HUES48 (cell line): ENCODE results near the gene FRMD8.

Experiments used
- H3K27ac ChIP-seq: one replicate; pipeline ENCODE4 v1.7.0; 2013; ENCODE audit warnings: low read depth, low read length, inconsistent platforms
- H3K27me3 ChIP-seq: 2 replicates; pipeline ENCODE4 v1.6.1; 2013; ENCODE audit warnings: mild to moderate bottlenecking, low read length; ENCODE audit not compliant: control insufficient read depth, insufficient read depth
- H3K36me3 ChIP-seq: 2 replicates; pipeline ENCODE4 v1.6.1; 2013; ENCODE audit warnings: low read length; ENCODE audit not compliant: control insufficient read depth, insufficient read depth
- H3K4me1 ChIP-seq: 2 replicates; pipeline ENCODE4 v1.6.1; 2013; ENCODE audit warnings: mild to moderate bottlenecking, low read length; ENCODE audit not compliant: control insufficient read depth, insufficient read depth
- H3K4me3 ChIP-seq: 2 replicates; pipeline ENCODE4 v1.5.1; 2013; ENCODE audit warnings: mild to moderate bottlenecking, low read depth, low read length
- H3K9ac ChIP-seq: 2 replicates; pipeline ENCODE4 v1.6.1; 2013; ENCODE audit warnings: mild to moderate bottlenecking, low read depth, low read length, moderate library complexity
- H3K9me3 ChIP-seq: 2 replicates; pipeline ENCODE4 v1.6.1; 2013; ENCODE audit warnings: low read length; ENCODE audit not compliant: control insufficient read depth, insufficient read depth

Gene FRMD8

DNA sequence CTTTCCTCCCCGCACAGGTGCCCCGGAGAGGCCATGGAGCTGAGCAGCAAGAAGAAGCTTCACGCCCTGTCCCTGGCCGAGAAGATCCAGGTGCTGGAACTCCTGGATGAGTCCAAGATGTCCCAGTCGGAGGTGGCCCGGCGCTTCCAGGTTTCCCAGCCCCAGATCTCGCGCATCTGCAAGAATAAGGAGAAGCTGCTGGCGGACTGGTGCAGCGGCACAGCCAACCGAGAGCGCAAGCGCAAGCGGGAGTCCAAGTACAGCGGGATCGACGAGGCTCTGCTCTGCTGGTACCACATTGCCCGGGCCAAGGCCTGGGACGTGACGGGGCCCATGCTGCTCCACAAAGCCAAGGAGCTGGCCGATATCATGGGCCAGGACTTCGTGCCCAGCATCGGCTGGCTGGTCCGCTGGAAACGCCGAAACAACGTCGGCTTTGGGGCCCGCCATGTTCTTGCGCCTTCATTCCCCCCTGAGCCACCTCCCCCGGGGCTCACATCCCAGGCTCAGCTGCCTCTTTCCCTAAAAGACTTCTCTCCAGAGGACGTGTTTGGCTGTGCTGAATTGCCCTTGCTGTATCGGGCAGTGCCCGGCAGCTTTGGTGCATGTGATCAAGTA lies 30.6 kb upstream of the FRMD8 start:
- Histone ChIP-seq H3K4me3 (peak overlapping the region; percentile 56), H3K4me1 (peaks cover 10% of the 10 kb centered on the region; the same call in 1 of the 2 replicates), H3K9me3 (no peaks in the 10 kb centered on the region), H3K27me3 (peaks cover 25% of the 10 kb centered on the region), H3K36me3 (peaks cover 20% of the 10 kb centered on the region), H3K9ac (no peak overlapping the region), H3K27ac (no peak overlapping the region)

- Histone ChIP-seq H3K4me3 (no peak overlapping the region), H3K36me3 (peaks cover 14% of the 10 kb centered on the region), H3K9me3 (no peaks in the 10 kb centered on the region), H3K27ac (no peak overlapping the region), H3K27me3 (peaks cover 25% of the 10 kb centered on the region), H3K4me1 (peaks cover 10% of the 10 kb centered on the region; the same call in 1 of the 2 replicates), H3K9ac (no peak overlapping the region)
These were observed 30.0 kb upstream of the FRMD8 start for GRCh38 chr11:65356394-65356972.

- H3K9ac ChIP-seq: no peak overlapping the region
These were observed 28.5 kb upstream of the FRMD8 start for GRCh38 chr11:65357856-65358356.

DNA sequence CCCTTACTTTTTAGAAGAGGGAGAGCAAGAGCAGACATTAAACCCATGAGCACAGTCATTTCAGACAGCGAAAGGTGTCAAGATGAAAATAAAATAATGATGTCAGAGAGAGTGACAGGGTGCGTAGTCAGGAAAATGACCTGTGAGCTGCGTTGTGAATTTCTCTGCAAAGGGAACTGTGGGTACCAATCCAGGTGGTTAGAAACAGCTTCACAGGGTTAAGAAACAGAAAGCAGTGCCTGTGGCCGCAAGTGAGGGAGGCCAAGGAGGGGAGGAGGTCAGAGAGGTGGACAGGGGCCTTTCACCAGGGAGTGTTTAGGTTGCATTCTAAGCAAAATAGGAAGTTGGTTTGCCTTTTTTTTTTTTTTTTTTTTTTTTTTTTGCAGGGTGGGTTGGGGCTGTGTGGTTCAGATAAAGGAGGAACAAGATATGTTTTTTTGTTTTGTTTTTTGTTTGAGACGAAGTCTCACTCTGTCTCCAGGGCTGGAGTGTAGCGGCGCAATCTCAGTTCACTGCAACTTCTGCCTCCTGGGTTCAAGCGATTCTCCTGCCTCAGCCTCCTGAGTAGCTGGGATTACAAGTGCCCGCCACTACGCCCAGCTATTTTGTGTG lies 24.0 kb upstream of the FRMD8 start:
- no peak overlapping the region for H3K9ac ChIP-seq
- H3K36me3 ChIP-seq: no peaks in the 10 kb centered on the region
- no peak overlapping the region for H3K27ac ChIP-seq
- H3K9me3 ChIP-seq: no peaks in the 10 kb centered on the region
- no peak overlapping the region for H3K4me3 ChIP-seq
- peaks cover 8% of the 10 kb centered on the region; the same call in 1 of the 2 replicates for H3K4me1 ChIP-seq
- H3K27me3 ChIP-seq: peaks cover 4% of the 10 kb centered on the region; the same call in 1 of the 2 replicates

More at GRCh38 chr11:65357856-65358356, 28.5 kb upstream of the FRMD8 start:
- Histone ChIP-seq H3K36me3 (no peaks in the 10 kb centered on the region), H3K27ac (no peak overlapping the region), H3K4me3 (no peak overlapping the region), H3K9me3 (no peaks in the 10 kb centered on the region), H3K4me1 (peaks cover 10% of the 10 kb centered on the region; the same call in 1 of the 2 replicates), H3K27me3 (peaks cover 25% of the 10 kb centered on the region)

- Histone ChIP-seq H3K36me3 (no peaks in the 10 kb centered on the region), H3K27me3 (no peaks in the 10 kb centered on the region), H3K4me3 (no peak overlapping the region), H3K9me3 (no peaks in the 10 kb centered on the region), H3K4me1 (peaks cover 8% of the 10 kb centered on the region; the same call in 1 of the 2 replicates), H3K27ac (no peak overlapping the region), H3K9ac (no peak overlapping the region)
These were observed 23.5 kb upstream of the FRMD8 start for GRCh38 chr11:65362966-65363365.

DNA sequence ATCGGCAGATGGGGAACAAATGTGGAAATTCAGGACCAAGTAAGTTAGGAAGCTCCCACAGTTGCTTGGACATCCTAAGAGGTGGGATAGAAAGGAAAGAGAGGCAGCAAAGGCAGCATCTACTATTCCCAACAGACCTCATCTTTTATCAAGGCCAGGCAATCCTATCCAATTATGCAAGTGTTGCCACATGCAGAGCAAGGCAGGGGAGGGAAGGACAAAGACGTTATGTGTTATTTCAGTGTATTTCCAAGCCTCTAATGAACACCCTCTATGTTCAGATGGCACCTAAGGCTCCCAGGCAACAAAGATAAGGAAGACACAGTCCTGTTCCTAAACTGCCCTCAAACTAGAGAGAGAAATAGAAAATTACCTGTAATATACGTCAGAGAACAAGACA lies 22.7 kb upstream of the FRMD8 start:
- no peak overlapping the region for H3K9ac ChIP-seq
- no peak overlapping the region for H3K4me3 ChIP-seq
- no peak overlapping the region for H3K27ac ChIP-seq
- H3K9me3 ChIP-seq: no peaks in the 10 kb centered on the region
- peaks cover 8% of the 10 kb centered on the region; the same call in 1 of the 2 replicates for H3K4me1 ChIP-seq
- H3K36me3 ChIP-seq: no peaks in the 10 kb centered on the region
- no peaks in the 10 kb centered on the region for H3K27me3 ChIP-seq

DNA sequence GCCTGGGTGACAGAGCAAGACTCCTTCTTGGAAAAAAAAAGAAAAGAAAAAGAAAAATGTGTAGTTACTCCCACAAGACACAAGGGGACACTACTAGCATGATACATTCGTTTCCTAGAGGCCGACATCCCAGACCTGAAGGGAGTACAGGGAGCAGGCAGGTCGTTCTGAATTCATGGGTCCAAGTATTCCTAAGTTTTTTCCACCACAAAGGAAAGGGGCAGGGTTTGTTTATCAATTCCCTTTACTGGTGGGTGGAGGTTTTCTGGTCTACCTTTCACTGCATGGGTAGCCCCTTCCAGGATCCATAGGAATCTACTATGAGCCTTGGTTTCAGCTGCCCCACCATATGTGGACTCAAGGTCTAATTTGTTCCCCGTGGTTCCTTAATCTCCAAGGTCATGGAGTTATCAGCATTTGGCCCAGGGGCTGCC lies 20.1 kb upstream of the FRMD8 start:
- peaks cover 4% of the 10 kb centered on the region; the same call in 1 of the 2 replicates for H3K4me1 ChIP-seq
- H3K4me3 ChIP-seq: no peak overlapping the region
- no peaks in the 10 kb centered on the region for H3K36me3 ChIP-seq
- H3K9me3 ChIP-seq: no peaks in the 10 kb centered on the region
- no peaks in the 10 kb centered on the region for H3K27me3 ChIP-seq
- no peak overlapping the region for H3K27ac ChIP-seq
- H3K9ac ChIP-seq: no peak overlapping the region

GRCh38 chr11:65370659-65371049 lies 15.8 kb upstream of the FRMD8 start:
- no peaks in the 10 kb centered on the region for H3K9me3 ChIP-seq
- H3K4me3 ChIP-seq: no peak overlapping the region
- H3K4me1 ChIP-seq: peaks cover 4% of the 10 kb centered on the region; the same call in 1 of the 2 replicates
- no peaks in the 10 kb centered on the region; the same call in 1 of the 2 replicates for H3K27me3 ChIP-seq
- no peak overlapping the region for H3K9ac ChIP-seq
- no peaks in the 10 kb centered on the region for H3K36me3 ChIP-seq
- peak overlapping the region; percentile 1 for H3K27ac ChIP-seq

DNA sequence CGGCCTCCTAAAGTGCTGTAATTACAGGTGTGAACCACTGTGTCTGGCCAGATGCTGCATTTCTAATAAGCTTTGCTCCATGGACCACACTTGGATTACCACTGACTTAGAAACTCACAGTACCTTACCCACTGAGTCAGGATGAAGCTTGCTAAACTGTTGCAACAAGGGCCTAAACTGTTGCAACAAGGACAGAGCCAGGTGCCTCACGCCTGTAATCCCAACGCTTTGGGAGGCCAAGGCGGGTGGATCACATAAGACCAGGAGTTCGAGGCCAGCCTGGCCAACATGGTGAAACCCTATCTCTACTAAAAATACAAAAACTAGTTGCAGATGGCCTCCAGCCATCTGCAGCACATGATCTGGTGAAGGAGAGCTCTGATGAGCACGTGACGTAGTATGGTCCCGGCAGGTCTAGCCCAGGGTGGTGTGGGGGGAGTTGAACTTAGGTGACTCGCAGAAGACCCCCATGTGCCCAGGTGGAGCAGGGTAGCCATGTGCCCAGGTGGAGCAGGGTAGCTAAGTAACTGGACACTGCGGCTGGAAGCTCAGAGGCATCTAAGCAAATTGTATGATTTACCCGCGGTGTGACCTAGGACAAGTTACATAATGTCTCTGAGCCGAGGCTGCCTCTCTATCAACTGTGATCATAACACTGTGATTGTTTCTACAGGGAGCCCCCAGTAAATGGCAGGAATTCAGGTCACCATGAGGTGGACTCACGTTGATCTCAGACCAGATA lies 12.4 kb upstream of the FRMD8 start:
- no peaks in the 10 kb centered on the region for H3K4me1 ChIP-seq
- H3K4me3 ChIP-seq: no peak overlapping the region
- H3K9me3 ChIP-seq: no peaks in the 10 kb centered on the region
- no peaks in the 10 kb centered on the region; the same call in 1 of the 2 replicates for H3K27me3 ChIP-seq
- H3K9ac ChIP-seq: no peak overlapping the region
- no peak overlapping the region for H3K27ac ChIP-seq
- H3K36me3 ChIP-seq: no peaks in the 10 kb centered on the region

- Histone ChIP-seq H3K4me3 (no peak overlapping the region), H3K4me1 (no peaks in the 10 kb centered on the region), H3K27me3 (no peaks in the 10 kb centered on the region; the same call in 1 of the 2 replicates), H3K27ac (no peak overlapping the region), H3K9ac (no peak overlapping the region), H3K36me3 (no peaks in the 10 kb centered on the region), H3K9me3 (no peaks in the 10 kb centered on the region)
These were observed 11.4 kb upstream of the FRMD8 start for GRCh38 chr11:65375012-65375411.
